HG03196 (cell line): ENCODE results near the gene PGGT1B.

Experiments
- ATAC-seq: cut with Tn5 transposase; IDR thresholded peaks from one replicate; pipeline ENCODE4 v1.9.1; 2021; ENCODE audit not compliant: unreplicated experiment

Gene PGGT1B

GRCh38 chr5:115184770-115185169, 77.9 kb downstream of the PGGT1B start:
- ATAC-seq = no peak

- no peak for ATAC-seq
Observed at GRCh38 chr5:115181757-115182156, 80.9 kb downstream of the PGGT1B start.

GRCh38 chr5:115180165-115180709, 82.4 kb downstream of the PGGT1B start:
- ATAC-seq = peak; percentile 80

- ATAC-seq = peak; percentile 18
Observed at GRCh38 chr5:115179394-115180164, 83.1 kb downstream of the PGGT1B start.

- ATAC-seq = no peak
Observed at GRCh38 chr5:115179030-115179393, 83.7 kb downstream of the PGGT1B start.

- no peak for ATAC-seq
Observed at GRCh38 chr5:115170929-115171510, 91.7 kb downstream of the PGGT1B start.

- ATAC-seq = peak; percentile 46
Observed at GRCh38 chr5:115170134-115170928, 92.3 kb downstream of the PGGT1B start.

GRCh38 chr5:115169487-115170133, 93.1 kb downstream of the PGGT1B start, which contains the start of gene TRIM36:
TSS of gene TRIM36 (minus strand) at chr5:115169908. CDS start at chr5:115169634, 274 bp downstream.
- ATAC-seq = peak; percentile 99

- no peak for ATAC-seq
Observed at GRCh38 chr5:115168829-115169486, 93.7 kb downstream of the PGGT1B start.

- ATAC-seq = no peak
Observed at GRCh38 chr5:115166744-115167393, 95.8 kb downstream of the PGGT1B start.

- no peak for ATAC-seq
Observed at GRCh38 chr5:115165790-115166189, 96.9 kb downstream of the PGGT1B start.

GRCh38 chr5:115160975-115161475, 101.7 kb downstream of the PGGT1B start:
- ATAC-seq = no peak
